Testis (tissue), 2 donors: ENCODE results near the gene MAN2A1.

ENCODE experiments used
- CTCF ChIP-seq, 3 experiments: fragments of 450-650 bp in 2 of 3; fragments of 200-600 bp in 1 of 3; sonication (generic) in 1 of 3; IDR thresholded peaks; one replicate each; pipeline ENCODE4 v1.5.1; 2016 to 2019; ENCODE audit warnings: antibody characterized with exemption in 3 of 3, mild to moderate bottlenecking in 2 of 3, moderate library complexity in 1 of 3
- POLR2A ChIP-seq: fragments of 450-650 bp; IDR thresholded peaks from one replicate; pipeline ENCODE4 v1.6.1; 2017; ENCODE audit warnings: antibody characterized with exemption, mild to moderate bottlenecking, moderate library complexity

- TF ChIP-seq CTCF (IDR thresholded peaks at IDR 0.05) (no peak), POLR2A (no peak)
These were observed 50.3 kb downstream of the MAN2A1 start for GRCh38 chr5:109739741-109740728.
